Stimulated activated CD8-positive, alpha-beta memory T cell treated with anti-CD3 and anti-CD28 coated beads, Interleukin-12 subunit alpha, Interleukin-12 subunit beta, amount 100 ng/mL, for 24 hours (primary cell): ENCODE results near the gene RAD51B.
"Not testable (repeated sequence)": the region's sequence is repeated elsewhere in the genome, so short reads cannot be mapped to it uniquely, and the experiment has no call there.

Experiments
- DNase-seq: peaks from one replicate; pipeline ENCODE4 v3.0.0-alpha.2; 2020; ENCODE audit errors: extremely low read depth

The RAD51B gene

DNA sequence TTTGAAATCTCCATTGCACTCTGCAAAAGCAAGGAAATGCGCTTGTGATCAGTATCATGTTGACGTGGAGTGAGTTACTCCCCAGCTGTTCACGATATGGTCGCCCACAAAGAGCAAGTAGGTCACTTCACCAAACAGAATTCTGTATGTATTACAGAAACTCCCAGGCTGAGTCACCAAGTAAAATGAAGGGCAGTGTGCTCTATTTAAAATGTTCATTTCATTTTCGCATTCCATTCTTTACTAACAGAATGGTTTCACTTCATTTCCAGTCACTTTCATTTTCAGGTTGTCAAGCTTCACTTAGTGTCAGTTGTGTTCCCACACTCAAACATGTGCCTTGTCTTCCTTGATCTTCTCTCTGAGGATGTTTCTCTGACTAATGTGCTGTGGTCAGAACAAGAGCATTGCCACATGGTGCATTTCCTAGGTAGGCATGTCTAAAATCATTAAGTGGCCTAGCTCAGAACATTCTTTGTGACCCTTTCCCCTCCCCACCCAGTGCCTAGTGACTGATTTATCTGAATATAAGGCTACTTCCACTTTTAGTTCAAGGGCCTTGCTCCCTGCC, 391.2 kb downstream of the RAD51B start:
- peak; percentile 21 for DNase-seq

DNA sequence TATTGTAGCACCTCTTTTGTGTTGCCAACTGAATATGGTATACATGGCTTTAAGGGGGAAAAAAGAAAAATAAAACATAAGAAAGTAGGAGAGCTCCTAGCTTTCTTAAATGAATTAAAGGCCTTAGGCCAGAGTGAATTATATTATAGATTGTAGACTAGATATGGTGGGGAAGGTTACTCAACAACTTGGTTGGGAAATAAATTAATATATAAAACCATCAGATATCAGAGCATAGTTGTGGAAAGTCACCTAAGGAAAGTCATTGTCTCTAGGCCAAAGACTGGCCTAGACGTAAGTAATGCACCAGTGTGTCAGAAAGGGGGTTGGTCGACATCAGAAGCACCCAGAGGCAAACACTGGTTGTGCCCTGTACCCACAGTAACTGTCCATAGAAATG, 391.8 kb downstream of the RAD51B start:
- DNase-seq = no peak

DNA sequence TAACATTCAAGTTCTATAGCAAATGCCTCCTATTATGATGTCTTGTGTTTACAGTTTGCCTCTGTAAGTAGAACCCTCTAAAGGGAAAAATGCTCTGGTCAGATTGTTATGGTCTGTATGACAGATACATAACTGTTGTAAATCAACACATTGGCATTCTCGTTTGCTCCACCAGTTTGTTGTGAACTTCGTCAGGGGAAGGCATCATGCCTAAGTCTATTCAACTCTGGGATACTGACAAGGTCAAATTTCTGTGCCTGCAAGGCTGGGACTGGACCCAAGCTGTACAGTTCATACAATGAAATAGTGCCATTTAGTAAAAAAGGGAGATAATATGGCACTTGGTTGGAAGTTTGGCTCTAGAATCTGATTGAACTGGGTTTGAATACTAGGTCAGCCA, 392.3 kb downstream of the RAD51B start:
- DNase-seq = no peak

DNA sequence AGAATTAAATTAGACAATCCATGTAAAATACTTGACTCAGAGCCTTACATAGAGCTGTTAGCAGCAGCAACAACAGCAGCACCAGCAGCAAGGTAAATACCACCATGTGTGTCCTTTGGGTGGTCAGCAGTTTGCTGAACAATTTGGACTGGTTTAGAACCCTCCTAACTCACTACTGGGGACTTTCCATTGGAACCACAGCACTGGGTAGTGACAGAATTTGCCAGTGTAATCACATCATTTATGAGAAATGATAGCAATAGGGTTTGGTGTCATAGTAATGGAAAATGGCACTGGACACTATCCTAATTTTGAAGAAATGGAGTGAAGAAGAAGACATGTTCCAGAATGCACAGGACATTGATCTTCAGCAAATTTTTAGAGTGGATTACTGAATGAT, 392.8 kb downstream of the RAD51B start:
- no peak for DNase-seq

DNA sequence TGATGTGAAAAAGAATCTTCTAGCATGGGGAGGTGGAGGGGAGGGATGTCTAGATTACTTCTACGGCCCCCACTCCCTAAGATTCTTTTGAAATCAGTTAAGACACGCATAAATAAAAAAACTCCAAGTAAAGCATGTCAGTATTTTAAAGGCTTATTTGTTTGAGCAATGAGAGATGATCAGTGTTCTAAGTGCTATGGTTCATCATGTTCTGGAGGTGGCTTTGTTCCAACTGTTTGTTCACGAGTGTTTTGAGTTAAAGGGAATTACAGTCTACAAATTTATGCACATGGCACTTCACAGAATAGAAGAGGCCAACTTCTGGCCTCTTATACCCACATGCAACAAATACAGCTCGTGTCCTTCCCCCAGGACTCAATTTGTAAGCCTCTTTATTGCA, 394.9 kb downstream of the RAD51B start:
- no peak for DNase-seq

DNA sequence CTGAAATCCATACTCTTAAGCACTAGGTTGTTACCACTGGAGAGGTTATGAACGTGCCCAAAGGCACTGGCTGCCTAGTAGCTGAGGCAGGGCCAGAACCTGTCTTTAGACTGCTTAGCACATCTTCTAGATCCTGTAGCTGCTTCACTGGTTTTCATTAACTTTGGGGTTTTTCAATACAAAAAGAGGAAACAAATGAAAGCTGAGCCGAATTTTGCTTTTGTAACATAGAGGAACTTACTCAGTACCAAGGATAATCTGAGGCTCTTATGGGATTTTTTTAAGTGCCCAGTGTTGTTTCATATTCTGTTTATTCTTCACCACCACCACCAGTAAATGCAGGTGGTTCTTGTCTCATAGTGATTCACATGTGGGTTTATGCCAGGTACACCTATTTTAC, 396.1 kb downstream of the RAD51B start:
- no peak for DNase-seq

DNA sequence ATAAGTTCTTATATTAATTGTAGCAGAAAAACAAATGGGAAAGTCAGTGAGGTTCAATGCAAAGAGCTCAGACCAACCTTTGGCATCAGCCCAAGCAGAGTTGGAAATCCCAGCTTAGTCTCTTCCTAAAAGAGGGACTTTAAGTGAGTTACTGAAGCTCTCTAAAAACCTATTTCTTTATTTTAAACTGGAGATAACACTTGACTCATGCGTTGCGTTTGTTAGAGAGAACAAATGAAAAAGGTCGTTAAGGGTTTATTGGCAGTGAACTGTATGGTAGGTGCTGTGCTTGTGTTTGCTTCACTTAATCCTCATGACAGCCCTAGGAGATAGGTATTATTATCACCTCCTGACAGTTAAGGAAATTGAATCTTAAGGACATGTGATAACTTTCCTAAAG, 396.5 kb downstream of the RAD51B start:
- no peak for DNase-seq

DNA sequence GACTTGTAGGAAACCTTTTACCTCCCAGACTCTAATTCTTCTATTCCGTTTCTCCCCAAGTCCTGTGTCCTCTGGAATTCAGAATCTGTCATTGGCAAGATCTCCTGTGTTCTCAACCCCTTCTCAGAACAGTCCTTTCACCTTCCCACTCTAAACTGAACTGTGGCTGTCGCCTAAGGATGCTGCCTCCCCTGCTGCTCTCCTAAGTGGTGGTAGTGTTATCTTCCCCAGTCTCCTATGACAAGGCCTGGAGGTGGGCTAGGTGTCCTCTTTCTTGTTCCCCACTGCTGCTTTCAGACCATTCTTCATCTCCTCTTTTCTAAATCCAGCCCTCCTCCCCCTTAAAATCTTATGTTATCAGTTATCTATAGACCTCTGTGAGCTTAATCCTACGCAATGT, 397.4 kb downstream of the RAD51B start:
- DNase-seq = no peak

DNA sequence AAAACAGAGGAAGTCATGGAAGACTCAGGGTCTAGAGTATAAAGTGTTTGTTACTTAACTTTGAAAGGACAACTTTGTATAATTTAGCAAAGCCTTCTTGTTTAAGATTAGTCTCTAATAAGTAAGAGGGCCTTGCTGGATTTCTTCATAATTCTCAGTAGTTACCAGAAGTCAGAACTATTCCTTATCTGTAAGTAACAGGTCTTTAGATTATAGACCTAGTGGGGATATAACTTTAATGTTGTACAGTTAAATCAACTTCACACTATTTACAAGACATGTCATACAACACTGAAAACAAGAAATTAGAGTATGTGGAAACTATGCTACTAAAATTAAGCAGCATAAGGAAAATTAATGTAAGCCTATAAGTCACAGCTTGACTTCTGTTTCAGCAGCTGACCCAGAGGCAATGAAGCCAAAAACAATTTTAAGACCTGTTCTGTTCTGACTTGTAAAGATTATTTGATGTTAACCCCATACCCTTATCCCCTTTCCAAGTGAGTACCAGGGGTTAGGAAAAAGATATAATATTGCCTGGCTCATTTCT, 398.3 kb downstream of the RAD51B start:
- no peak for DNase-seq

DNA sequence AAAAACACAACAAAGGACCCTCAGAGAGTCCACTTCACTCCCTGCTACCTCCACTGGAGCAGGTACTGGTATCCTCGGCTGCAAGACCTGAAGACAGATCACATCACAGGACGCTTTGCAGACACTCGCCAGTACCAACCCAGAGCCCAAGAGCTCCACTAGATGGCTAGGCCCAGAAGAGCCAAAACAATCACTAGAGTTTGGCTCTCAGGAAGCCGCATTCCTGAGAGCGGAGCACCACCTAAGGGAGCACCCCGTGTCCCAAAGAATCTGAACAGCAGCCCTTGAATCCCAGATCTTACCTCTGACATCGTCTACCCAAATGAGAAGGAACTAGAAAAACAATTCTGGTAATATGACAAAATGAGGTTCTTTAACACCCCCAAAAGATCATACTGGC, 399.8 kb downstream of the RAD51B start:
- DNase-seq = no peak

DNA sequence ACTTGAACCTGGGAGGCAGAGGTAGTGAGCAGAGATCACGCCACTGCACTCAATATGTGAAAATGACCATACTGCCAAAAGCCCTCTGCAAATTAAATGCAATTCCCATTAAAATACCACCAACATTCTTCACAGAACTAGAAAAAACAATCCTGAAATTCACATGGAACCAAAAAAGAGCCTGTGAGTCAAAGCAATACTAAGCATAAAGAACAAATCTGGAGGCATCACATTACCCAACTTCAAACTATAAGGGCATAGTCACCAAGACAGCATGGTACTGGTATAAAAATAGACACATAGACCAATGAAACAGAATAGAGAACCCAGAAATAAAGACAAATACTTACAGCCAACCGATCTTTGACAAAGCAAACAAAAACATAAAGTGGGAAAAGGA, 401.5 kb downstream of the RAD51B start:
- DNase-seq = not testable (repeated sequence)

DNA sequence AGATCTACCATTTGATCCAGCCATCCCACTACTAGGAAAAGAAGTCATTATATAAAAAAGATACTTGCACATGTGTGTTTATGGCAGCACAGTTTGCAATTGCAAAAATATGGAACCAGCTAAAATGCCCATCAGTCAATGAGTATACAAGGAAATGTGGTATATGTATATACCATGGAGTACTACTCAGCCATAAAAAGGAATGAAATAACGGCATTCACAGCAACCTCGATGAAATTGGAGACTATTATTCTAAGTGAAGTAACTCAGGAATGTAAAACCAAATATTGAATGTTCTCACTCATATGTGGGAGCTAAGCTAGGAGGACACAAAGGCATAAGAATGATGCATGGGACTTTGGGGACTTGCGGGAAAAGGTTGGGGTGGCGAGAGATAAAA, 402.6 kb downstream of the RAD51B start:
- DNase-seq = no peak

DNA sequence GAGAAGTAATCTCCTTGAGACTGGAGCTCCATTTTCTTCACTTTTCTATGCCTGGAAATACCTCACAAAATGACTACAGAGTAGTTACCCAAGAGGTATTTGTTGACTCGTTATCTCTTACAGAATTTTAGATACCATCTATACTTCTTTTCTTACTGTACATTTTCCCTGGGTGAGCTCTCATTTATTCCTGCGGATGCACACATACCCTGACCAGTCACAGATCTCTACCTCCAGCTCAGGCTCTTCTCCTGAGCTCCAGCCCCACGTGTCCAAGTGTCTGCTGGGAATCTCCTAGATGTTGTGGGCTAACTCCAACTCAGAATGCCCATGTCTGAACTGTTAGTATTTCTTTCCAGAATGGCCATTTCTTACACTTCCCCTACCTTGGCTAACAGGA, 403.1 kb downstream of the RAD51B start:
- no peak for DNase-seq

DNA sequence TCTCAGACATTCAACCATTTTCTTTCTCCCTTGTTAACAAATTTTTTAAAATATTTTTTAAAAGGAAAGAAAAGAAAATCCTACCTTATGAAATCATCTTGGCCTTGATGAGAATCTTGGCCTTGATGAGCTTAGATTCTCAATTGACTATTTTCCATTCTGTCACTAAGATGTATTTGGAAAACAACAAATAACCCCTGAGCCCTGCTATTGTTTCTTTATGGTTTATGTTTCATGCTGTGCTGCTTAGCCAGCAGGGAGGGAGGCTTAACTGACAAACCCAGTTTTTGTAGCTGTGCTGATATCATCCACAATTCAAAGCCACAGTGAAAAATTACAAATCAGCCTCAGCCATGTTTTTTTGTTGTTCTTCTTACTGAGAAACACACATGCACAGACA, 404.1 kb downstream of the RAD51B start:
- no peak for DNase-seq

DNA sequence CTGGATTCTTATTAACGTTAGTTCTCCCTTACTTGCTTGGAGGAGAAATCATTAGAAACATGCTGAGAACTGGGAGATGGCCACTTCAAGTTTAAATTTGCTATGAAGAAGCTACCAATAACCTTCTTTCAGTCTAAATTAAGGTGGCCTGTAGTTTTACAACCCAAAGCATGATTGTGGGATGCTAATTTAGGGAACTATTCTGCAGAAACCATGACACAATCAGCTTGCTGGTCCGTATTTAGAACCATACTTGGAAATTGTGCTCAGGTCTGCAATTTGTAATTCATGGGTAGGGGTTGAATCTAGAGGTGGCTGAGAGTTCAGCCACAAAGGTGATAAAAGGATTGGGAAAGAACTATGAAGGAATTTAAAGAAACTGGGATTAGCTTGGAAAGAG, 405.7 kb downstream of the RAD51B start:
- DNase-seq = no peak

DNA sequence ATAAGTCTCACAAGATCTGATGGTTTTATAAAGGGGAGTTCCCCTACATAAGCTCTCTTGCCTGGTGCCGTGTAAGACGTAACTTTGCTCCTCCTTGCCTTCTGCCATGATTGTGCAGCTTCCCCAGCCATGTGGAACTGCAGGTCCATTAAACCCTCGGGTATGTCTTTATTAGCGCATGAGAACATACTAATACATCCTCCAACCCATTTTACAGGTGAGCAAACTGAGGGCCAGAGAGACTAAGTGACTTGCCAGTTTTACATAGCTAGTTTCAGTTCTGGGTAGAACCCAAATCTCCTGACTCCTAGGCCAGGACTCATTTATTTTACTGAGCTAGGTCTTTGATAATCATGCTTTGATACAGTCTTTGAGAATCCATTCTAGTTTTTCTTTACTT, 406.9 kb downstream of the RAD51B start:
- DNase-seq = no peak

DNA sequence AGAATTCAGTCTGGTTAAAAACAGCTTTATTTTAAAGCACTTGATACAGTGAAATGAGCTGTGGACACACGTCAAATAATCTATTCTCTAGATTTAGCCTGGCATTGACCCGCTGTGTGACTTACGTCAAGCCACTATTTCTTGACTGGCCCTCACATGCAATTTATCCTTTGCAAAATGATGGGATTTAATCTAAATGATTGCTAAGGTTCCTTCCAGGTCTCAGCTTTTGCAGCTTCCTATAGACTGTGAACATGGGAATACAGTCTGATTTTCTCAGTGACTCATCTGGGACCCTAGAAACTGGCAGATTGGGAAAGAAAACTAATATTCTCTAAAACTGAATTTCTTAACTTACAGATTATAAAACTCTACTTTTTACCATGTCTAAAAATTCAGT, 409.1 kb downstream of the RAD51B start:
- no peak for DNase-seq

DNA sequence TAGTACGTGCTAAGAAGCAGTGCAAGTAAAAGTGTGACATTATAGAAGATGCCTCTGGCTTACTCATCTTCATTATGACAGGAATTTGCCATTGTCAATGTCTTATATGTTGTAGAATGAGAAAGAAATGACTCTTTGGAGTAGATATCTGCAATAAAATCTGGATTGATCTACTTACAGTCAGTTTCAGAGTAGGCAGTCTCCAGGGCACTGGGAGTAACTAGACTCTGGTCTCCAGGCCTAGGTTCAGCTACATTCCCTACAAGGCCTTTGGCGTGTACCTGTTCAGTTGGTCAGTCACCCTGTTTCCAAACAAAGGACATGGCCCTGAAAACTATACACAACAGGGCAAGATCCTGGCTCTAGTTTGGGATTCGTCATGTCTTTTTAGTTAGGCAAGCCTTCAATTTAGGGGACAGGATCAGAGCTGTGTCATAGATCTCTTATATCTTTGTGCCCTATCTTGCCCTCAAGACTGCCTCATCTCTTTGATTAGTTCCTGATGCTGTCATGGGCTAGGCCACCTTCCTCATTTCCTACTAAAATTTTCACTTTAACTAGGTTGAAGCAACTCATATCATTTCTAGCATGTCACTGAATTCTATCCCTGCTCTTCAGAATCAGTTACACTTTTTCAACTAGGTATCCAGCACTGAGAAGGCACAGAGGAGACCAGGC, 410.0 kb downstream of the RAD51B start:
- no peak for DNase-seq

DNA sequence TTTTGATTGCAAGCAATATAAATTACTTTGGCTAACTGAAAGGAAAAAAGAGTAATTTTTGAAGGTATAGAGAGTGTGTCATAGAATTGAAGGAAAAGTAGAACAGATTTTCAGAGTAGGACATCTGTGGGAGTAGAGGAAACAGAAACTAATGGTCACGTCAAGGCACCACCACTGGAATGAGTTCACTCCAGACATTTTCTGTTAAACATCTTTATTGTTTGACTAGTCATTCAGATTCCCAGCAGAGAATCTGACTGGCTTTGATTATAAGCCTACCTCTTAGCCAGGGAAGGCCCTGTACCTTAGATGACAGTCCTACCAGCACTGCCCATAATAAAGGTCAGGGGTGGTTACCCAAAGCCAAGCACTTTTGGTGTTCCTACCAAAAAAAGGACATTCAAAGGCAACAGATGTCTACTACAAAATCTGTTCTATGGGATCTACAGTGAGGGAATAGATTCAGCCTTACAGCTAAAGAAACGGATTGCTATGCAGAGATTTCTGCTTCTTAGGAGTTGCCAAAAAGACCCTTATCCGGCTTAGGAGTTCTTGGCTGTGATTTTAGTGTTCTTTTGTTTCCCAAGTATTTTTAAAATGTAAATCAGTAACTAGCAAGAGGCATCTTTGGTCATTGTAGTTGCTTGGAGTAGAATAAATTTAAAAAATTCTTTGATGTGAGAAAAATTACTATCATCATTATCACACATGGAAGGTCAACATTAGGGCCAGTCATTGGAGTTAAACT, 410.8 kb downstream of the RAD51B start:
- DNase-seq = no peak

DNA sequence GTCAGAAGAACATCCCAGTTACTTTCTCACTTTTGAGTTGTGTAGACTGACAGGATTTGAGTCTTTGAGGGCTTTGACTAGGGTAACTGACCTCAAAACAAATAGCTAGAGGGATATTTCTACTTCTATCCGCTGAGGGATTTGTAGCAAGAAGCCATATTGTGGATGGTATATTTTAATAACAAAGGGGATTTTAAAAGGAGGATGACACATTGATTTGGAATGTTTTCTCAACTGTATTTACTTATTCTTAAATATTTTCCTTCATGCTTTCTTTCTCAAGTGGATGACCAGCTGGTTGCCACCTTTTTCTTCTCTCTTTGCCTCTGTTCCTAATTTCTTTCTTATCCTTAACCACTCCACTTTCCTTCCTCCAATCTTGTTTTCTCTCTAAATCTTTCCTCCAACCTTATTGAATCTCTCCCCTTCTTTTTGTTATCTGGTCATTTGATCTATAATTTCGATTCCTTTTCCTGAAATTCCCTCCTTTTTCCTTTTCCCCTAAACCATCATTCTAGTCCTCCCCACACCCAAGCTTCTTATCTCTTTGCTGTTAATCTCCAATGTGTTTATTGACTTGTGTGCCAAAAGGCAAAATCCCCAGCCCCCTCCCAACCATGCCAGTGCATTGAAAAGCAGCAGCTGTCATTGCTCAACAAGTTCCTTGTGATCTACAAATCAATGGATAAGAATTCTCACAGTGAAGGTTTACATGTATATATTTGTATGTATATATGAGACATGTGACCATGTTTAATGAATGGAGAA, 411.6 kb downstream of the RAD51B start:
- no peak for DNase-seq

DNA sequence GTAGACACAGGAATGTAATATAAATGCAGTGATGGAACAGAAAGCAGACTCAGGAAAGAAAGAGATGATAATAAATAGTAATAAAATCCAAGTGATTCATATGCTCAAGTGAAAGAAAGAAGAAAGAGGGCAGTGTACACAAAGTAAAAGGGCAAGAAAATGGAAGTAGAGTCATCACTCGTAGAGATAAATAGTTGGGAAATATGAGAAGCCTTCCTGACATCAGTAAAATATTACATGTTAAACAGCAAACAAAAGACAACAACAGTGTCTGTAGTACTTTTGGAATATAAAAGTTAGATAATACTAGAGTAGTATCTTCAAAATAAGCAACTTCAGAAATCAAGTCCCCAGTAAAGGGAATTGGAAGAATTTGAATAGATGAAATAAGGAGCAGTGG, 412.3 kb downstream of the RAD51B start:
- no peak for DNase-seq

DNA sequence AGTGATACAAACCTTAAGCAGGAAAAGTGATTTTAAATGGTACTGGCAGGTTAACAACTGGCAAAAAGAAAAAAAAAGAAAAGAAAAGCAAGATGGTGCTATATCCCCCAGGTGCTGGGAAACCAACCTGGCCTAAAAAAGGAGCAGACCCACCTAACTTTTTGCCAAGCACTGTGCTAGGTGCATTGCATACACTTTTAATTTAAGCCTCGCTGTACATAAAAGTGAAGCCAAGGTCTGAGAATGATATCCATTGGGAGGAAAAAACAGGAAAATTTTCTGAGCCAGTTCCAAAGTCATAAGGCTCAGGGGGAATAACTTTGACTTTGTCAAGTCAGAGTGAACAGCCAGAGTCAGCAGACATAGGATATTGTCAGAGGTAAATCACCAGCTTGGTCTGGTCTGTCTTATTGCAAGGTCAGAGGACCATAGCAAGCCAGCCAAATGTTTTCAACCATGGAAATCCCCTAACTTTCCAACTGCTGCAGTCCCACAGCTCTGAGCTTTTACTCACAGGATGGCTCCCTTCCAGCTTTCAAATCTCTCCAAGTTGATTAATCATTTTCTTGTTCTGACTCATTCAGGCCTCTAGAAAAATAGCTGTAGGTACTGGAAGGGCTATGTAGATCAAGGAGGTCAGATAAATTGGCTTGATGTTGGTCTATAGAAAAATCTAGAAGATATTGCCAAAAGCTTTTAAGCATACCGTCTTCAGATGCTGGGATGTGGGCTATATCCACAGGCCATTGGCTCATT, 412.9 kb downstream of the RAD51B start:
- peak; percentile 16 for DNase-seq
